ENCODE data around the gene NCF2.

The NCF2 gene

GRCh38 chr1:183544598-183545297, 45.5 kb downstream of the NCF2 start:
- no peak for TF ChIP-seq CTCF (IDR thresholded peaks at IDR 0.05; ENCODE audit: low read depth, low read length, missing control alignments)
- no peak overlapping the region for H3K4me3 ChIP-seq (replicated peaks; ENCODE audit: low read depth, low read length)
- DNase-seq (ENCODE audit: extremely low read depth, low read depth): peak; percentile 10

GRCh38 chr1:183543619-183544204, 46.5 kb downstream of the NCF2 start:
- peak; percentile 72 for TF ChIP-seq CTCF (IDR thresholded peaks at IDR 0.05; ENCODE audit: low read depth, low read length, missing control alignments)
- peak; percentile 49 for DNase-seq (ENCODE audit: extremely low read depth, low read depth)
- no peak overlapping the region for H3K4me3 ChIP-seq (replicated peaks; ENCODE audit: low read depth, low read length)

GRCh38 chr1:183537405-183537804, 52.9 kb downstream of the NCF2 start:
- no peak for TF ChIP-seq CTCF (IDR thresholded peaks at IDR 0.05; ENCODE audit: low read depth, low read length, missing control alignments)
- DNase-seq (ENCODE audit: extremely low read depth, low read depth): no peak
- H3K4me3 ChIP-seq (replicated peaks; ENCODE audit: low read depth, low read length): no peak overlapping the region

GRCh38 chr1:183533617-183534174, 56.6 kb downstream of the NCF2 start:
- H3K4me3 ChIP-seq (replicated peaks; ENCODE audit: low read depth, low read length): no peak overlapping the region
- TF ChIP-seq CTCF (IDR thresholded peaks at IDR 0.05; ENCODE audit: low read depth, low read length, missing control alignments): no peak
- no peak for DNase-seq (ENCODE audit: extremely low read depth, low read depth)

- DNase-seq (ENCODE audit: extremely low read depth, low read depth): no peak
- no peak for TF ChIP-seq CTCF (IDR thresholded peaks at IDR 0.05; ENCODE audit: low read depth, low read length, missing control alignments)
- H3K4me3 ChIP-seq (replicated peaks; ENCODE audit: low read depth, low read length): no peak overlapping the region
Measured at GRCh38 chr1:183528577-183528976, 61.7 kb downstream of the NCF2 start.

- no peak for DNase-seq (ENCODE audit: extremely low read depth, low read depth)
- TF ChIP-seq CTCF (IDR thresholded peaks at IDR 0.05; ENCODE audit: low read depth, low read length, missing control alignments): no peak
- no peak overlapping the region for H3K4me3 ChIP-seq (replicated peaks; ENCODE audit: low read depth, low read length)
Measured at GRCh38 chr1:183522104-183522503, 68.2 kb downstream of the NCF2 start.
